GM21528 (cell line): ENCODE measurements around the gene DUS1L.
"Not testable (repeated sequence)": the region's sequence is repeated elsewhere in the genome, so short reads cannot be mapped to it uniquely, and the experiment has no call there.

ENCODE experiments used
- ATAC-seq: cut with Tn5 transposase; IDR thresholded peaks from one replicate; pipeline ENCODE4 v1.9.1; 2021; ENCODE audit warnings: mild to moderate bottlenecking, moderate library complexity; ENCODE audit not compliant: unreplicated experiment, low FRiP score

DUS1L gene

DNA sequence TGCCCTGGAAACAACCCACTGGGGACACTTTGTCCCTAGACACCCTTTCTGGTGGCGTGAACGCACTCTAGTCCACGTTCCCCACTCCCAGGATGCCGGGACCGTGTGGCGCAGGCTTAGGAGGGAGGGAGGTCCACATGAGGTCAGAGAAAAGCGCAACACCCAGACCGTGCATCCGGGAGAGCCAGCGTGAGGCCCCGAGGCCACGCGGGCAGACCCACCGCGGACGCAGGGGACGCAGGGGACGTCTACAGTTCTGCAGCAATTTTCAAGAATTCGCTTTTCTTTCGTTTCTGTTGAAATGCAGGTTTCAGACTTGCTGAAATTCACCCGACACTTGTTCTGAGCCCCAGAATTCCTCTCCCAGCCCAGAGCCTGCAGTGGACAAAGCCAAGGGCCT, 18.7 kb downstream of the DUS1L start:
- ATAC-seq = no peak

- ATAC-seq = no peak
Observed at GRCh38 chr17:82045936-82046484, 19.6 kb downstream of the DUS1L start.

GRCh38 chr17:82043507-82043906, 22.1 kb downstream of the DUS1L start:
- no peak for ATAC-seq

DNA sequence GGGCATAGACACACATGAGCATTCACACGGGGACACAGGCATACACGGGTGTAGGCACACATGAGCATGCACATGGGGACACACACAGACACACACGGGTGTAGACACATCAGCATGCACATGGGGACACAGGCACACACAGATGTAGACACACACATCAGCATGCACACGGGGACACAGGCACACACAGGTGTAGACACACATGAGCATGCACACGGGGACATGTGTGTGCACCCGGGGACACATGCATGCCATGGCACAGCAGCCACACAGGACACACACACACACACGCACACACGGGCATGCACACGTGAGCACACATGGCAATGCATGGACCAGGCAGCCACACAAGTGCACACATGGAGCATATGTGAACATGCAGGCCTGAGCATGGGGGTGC, 23.0 kb downstream of the DUS1L start:
- ATAC-seq = no peak

DNA sequence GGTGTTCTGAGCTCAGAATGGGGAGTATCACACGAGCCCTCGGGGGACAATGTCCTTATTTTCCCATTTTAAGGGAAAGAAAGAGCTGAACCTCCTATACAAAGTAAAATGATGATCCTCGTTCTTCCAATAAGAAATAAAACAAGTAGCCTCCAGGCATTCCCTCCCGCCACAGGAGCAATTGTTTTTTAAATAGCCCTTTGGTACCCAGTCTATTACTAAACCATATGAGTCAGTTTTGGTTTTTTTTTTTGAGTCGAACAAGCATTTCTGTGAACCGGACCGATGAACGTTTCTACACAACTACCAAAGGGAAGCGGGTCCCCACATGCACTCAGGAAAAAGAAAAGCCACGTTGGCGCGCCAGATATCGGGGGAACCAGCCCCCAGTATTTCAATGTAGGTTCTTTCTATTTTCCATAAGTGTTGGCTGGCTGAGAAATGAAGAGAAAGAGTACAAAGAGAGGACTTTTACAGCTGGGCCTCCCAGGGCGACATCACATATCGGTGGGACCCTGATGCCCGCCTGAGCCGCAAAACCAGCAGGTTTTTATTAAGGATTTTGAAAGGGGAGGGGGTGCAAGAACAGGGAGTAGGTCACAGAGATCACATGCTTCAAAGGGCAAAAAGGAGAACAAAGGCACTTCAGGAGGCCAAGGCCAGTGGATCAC, 24.3 kb downstream of the DUS1L start:
- ATAC-seq = no peak

DNA sequence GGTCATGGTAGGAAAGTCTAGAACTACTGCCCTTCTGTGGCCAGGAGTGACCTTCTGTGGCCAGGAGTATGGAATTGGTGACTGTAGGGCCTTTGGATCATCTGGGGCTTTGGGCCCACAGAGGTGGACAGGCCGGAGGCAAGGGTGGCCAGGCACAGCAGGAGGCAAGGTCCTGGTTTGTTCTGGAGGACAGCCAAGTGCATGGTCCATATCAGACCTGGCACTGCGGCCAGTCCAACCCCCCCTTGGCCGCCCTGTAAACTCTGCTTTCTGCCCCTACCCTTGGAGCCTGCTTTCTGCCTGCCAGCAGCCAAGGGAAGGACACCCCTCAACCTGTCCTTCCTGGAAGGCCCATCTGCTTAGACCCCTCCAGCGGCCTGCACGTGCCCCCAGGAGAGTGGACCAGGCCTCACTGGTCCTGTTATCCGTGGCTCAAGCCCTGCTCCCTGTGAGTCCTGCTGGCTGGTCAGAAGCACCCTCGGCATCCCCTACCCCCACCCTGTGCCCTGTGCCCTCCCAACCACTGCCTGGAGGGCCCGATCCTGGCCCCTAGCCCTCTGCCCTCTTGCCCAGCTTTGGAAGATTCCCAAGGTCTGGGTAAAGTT, 25.8 kb downstream of the DUS1L start:
- no peak for ATAC-seq

DNA sequence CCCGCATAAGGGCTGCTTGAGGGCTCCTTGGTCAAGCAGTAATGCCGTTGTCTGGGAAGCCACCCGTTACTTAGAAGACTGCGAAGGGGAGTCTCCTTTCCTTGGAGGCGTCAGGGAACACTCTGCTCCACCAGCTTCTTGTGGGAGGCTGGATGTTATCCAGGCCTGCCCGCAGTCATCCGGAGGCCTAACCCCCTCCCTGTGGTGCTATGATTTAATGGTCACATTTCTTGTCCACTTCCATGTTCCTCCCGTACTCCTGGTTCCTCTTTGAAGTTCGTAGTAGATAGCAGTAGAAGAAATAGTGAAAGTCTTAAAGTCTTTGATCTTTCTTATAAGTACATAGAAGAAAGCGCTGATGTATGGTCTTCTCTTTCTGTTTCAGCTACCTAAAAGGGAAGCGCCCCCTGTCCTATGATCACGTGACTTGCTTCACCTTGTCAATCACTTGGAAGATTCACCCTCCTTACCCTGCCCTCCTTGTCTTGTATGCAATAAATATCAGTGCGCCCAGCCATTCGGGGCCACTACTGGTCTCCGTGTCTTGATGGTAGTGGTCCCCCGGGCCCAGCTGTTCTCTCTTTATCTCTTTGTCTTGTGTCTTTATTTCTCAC, 26.7 kb downstream of the DUS1L start:
- ATAC-seq = not testable (repeated sequence)

DNA sequence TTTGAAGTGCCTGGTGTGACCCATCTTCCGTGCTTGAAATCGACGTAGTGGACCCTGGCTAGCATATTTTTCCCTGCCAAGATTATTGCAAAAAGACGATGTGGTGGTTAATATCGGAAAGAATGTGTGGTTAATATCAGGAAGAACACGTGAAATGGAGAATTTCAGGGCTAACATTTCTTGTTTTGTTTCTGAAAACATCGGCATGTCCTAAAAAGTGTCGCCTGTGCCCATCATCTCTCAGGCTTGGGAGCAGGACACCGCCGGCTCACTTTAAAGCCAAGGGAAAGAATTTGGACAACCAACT, 27.8 kb downstream of the DUS1L start:
- no peak for ATAC-seq

- ATAC-seq = peak; percentile 85
Observed at GRCh38 chr17:82037092-82037888, 28.3 kb downstream of the DUS1L start, which contains the start of gene DCXR. TSS of gene DCXR (minus strand) at chr17:82037697. CDS start at chr17:82037682, 15 bp downstream.

GRCh38 chr17:82036634-82037091, 28.9 kb downstream of the DUS1L start:
- ATAC-seq = no peak

- no peak for ATAC-seq
Observed at GRCh38 chr17:82035956-82036633, 29.5 kb downstream of the DUS1L start.

DNA sequence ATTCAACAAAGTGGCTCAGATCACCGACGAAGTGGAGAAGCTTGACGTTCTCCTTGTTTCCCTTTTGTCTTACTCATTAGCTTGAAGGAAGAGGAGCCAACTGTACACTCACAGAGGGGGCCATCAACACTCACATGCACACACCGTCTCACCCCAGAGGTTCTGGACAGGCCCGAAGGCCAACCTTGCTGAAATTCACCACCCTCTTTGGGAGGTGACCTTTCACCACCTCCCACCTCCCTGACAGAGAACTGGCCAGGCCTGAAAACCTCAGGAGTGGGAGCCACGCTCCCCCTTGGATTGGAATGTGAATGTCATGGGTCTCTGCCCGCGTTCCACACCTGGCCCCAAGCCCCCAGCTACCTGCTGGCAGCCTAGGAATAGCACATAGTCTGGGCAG, 30.1 kb downstream of the DUS1L start:
- no peak for ATAC-seq

GRCh38 chr17:82034371-82035011, 31.1 kb downstream of the DUS1L start:
- ATAC-seq = no peak

DNA sequence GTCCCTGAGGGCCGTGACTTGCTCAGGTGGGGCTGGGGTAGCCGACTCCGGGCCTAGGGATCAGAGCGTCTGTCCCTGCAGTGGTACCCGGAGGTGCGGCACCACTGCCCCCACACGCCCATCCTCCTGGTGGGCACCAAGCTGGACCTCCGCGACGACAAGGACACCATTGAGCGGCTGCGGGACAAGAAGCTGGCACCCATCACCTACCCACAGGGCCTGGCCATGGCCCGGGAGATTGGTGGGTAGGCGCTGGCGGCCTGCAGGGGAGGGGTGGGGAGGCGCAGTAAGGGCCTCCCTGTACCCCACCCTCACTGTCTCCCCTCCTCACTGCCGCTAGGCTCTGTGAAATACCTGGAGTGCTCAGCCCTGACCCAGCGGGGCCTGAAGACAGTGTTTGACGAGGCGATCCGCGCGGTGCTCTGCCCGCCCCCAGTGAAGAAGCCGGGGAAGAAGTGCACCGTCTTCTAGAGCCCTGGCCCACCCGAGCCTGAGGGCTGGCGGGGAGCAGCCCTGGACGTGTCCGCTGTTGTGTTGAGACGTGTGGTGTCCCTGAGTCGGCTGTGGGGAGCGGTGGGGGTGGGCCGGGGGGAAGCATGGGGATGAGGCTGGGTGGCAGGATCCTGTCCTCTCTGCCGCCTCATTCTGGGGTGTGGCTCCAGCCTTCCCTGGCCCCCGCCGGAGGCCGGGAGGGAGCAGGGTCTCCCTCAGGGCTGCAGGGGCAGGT, 32.1 kb downstream of the DUS1L start:
- no peak for ATAC-seq

DNA sequence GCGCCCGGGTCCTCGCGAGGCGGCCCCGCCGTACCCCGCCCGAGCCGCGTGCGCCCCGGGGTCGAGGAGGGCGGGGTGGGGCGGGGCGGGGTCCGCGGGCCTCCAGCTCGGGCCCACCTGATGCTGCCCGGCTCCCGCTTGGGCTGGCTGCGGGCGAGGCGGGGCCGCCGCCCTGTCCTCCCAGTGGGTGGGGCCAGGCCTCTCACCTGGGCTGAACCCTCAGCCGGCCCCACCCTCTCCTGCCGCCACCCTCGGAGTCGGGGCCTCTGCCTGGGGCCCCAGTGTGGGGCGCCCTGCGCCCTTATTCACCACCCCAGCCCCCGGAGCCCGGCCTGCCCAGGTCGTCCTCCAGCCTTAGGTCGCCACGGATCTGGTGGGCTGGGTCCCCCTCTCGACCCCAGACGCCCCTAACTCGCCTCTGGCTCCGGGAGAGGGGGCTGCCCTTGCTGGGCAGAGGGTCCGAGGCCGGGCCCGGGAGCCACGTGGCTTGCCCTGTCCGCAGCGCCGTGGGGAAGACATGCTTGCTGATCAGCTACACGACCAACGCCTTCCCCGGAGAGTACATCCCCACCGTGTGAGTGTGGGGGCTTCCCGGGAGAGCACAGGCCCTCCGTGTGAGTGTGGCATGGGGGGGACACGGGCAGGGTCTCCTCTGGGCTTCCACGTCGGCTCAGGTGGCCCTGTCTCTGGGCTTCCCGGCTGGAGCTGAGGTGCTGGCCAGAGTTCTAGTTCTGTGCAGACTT, 33.5 kb downstream of the DUS1L start:
- no peak for ATAC-seq

GRCh38 chr17:82031303-82031884, 34.2 kb downstream of the DUS1L start, which contains the start of gene RAC3:
TSS of gene RAC3 (plus strand) at chr17:82031678. CDS start at chr17:82031762, 84 bp downstream.
- ATAC-seq = no peak

GRCh38 chr17:82030470-82031302, 34.9 kb downstream of the DUS1L start:
- no peak for ATAC-seq
